Hepatocyte (in vitro differentiated cells): ENCODE results near the gene TUBD1. TPM values are rescaled to one million over a fixed set of nuclear protein-coding genes. Genes with fewer than 3 reads are reported as not detected.
"Not testable (repeated sequence)": the region's sequence is repeated elsewhere in the genome, so short reads cannot be mapped to it uniquely, and the experiment has no call there.

Source experiments
- DNase-seq: peaks from one replicate; pipeline ENCODE4 v3.0.0-alpha.2; 2016; ENCODE audit warnings: low spot score
- H2AFZ ChIP-seq: fragments of 200-600 bp; sonication (generic); 2 replicates; pipeline ENCODE4 v1.6.0; 2016; ENCODE audit warnings: antibody characterized with exemption, mild to moderate bottlenecking
- H3K27ac ChIP-seq: fragments of 200-600 bp; sonication (generic); 2 replicates; pipeline ENCODE4 v1.5.1; 2016; ENCODE audit warnings: mild to moderate bottlenecking
- H3K27me3 ChIP-seq: fragments of 200-600 bp; sonication (generic); 2 replicates; pipeline ENCODE4 v1.6.1; 2016
- H3K36me3 ChIP-seq: fragments of 200-600 bp; sonication (generic); replicated peaks from 2 replicates; pipeline ENCODE4 v1.5.1; 2016; ENCODE audit warnings: low read depth; ENCODE audit not compliant: insufficient read depth
- H3K4me1 ChIP-seq: fragments of 200-600 bp; sonication (generic); 2 replicates; pipeline ENCODE4 v1.5.1; 2016; ENCODE audit warnings: mild to moderate bottlenecking, moderate library complexity; ENCODE audit not compliant: insufficient read depth
- H3K4me2 ChIP-seq: fragments of 200-600 bp; sonication (generic); 2 replicates; pipeline ENCODE4 v1.6.0; 2016
- H3K4me3 ChIP-seq: fragments of 200-600 bp; sonication (generic); 2 replicates; pipeline ENCODE4 v1.5.1; 2016; ENCODE audit warnings: mild to moderate bottlenecking
- H3K79me2 ChIP-seq: fragments of 200-600 bp; sonication (generic); 2 replicates; pipeline ENCODE4 v1.6.0; 2017; ENCODE audit warnings: mild to moderate bottlenecking
- H3K9me2 ChIP-seq: fragments of 200-600 bp; sonication (generic); replicated peaks from 2 replicates; pipeline ENCODE4 v1.6.0; 2017; ENCODE audit warnings: mild to moderate bottlenecking; ENCODE audit not compliant: insufficient read depth
- H3K9me3 ChIP-seq: fragments of 200-600 bp; sonication (generic); 2 replicates; pipeline ENCODE4 v1.5.1; 2016; ENCODE audit warnings: low read depth, mild to moderate bottlenecking
- H4K20me1 ChIP-seq: fragments of 200-600 bp; sonication (generic); 2 replicates; pipeline ENCODE4 v1.6.0; 2016; ENCODE audit warnings: mild to moderate bottlenecking; ENCODE audit not compliant: insufficient read depth, poor library complexity, severe bottlenecking
- EZH2 ChIP-seq: fragments of 200-600 bp; sonication (generic); IDR thresholded peaks from 2 replicates; pipeline ENCODE4 v1.6.1; 2016; ENCODE audit warnings: antibody characterized with exemption, mild to moderate bottlenecking, borderline replicate concordance
- EZH2phosphoT487 ChIP-seq: fragments of 200-600 bp; sonication (generic); IDR thresholded peaks from one replicate; pipeline ENCODE4 v1.6.1; 2018; ENCODE audit warnings: antibody characterized with exemption, mild to moderate bottlenecking, low read depth, moderate library complexity; ENCODE audit not compliant: unreplicated experiment, severe bottlenecking
- WGBS: methylation state at CpG from one replicate; pipeline ENCODE4 v1.1.6; 2016; ENCODE audit warnings: low lambda C conversion rate; ENCODE audit errors: missing lambda C conversion rate; 5-methylcytosine and 5-hydroxymethylcytosine counted together
- polyA plus RNA-seq: library from polyadenylated mRNA; unstranded; fragments of >200 nt; fragmentation: Nextera tagmentation; extraction: Ambion mirVana; gene quantifications from 2 replicates; pipeline ENCODE4 v1.2.1, GENCODE V29; 2016
- total RNA-seq: library from RNA; depleted of rRNA; stranded (reverse); fragments of >200 nt; gene quantifications from 2 replicates; pipeline ENCODE4 v1.2.3, GENCODE V29; 2014
- TF ChIP-seq, protein P1 (sequence below): fragments of 200-600 bp; sonication (generic); IDR thresholded peaks from 2 replicates; pipeline ENCODE4 v1.5.1; 2016; ENCODE audit warnings: antibody characterized with exemption, mild to moderate bottlenecking; ENCODE audit not compliant: poor library complexity

The TUBD1 gene
- total and polyA plus RNA-seq, 2 experiments from 2014 or later = 11.8 to 12.0 TPM

DNA sequence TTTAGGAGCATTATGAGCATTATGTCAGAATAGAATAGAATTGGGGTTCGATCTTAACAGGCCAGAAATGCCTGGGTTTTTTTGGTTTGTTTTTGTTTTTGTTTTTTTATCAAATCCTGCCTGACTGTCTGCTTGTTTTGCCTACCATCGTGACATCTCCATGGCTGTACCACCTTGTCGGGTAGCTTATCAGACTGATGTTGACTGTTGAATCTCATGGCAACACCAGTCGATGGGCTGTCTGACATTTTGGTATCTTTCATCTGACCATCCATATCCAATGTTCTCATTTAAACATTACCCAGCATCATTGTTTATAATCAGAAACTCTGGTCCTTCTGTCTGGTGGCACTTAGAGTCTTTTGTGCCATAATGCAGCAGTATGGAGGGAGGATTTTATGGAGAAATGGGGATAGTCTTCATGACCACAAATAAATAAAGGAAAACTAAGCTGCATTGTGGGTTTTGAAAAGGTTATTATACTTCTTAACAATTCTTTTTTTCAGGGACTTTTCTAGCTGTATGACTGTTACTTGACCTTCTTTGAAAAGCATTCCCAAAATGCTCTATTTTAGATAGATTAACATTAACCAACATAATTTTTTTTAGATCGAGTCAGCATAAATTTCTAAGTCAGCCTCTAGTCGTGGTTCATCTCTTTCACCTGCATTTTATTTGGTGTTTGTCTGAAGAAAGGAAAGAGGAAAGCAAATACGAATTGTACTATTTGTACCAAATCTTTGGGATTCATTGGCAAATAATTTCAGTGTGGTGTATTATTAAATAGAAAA is 51.5 kb downstream of the TUBD1 start:
- DNase-seq, H3K27me3 ChIP-seq, H2AFZ ChIP-seq, H3K9me2 ChIP-seq, H3K9me3 ChIP-seq, H3K36me3 ChIP-seq: not testable (repeated sequence)
- peak; percentile 28 for TF ChIP-seq EZH2phosphoT487
- Histone ChIP-seq H3K4me1 (peaks cover 28% of the 10 kb centered on the region), H3K27ac (peak overlapping the region; percentile 99), H4K20me1 (peaks cover 11% of the 10 kb centered on the region), H3K79me2 (peaks cover 35% of the 10 kb centered on the region), H3K4me2 (peak overlapping the region; percentile 74), H3K4me3 (peak overlapping the region; percentile 61)
- 46% methylated on average over 7 of the region's 7 CpGs for WGBS

DNA sequence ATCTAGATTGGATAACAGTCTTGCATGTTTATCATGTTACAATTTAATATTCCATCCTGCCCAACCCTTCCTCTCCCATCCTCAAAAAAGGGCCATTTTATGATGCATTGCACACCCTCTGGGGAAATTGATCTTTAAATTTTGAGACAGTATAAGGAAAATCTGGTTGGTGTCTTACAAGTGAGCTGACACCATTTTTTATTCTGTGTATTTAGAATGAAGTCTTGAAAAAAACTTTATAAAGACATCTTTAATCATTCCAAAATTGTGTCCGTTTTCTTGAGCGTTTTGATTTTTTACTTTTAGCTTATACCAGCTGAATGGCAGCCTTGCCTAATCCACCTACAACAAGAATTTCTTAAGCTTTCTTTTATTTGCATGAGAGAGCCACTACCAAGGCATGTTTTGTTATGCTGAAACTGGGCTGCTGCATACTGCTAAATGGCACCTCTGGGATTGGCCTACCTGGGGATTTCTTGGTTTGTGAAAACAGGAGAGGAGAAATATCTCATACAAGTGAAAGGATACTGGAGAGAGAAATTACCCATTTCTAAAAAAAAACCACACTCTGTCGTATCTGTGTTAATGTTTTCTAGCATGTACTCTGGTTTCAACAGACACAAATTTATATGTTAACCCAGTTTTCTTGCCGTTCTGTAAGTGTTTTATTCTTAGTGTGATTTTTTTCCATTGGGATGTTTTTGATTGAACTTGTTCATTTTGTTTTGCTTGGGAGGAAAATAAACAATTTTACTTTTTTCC is 52.2 kb downstream of the TUBD1 start:
- WGBS = 7% methylated on average over 4 of the region's 4 CpGs
- no peak for TF ChIP-seq EZH2phosphoT487
- TF ChIP-seq, protein P1, sequence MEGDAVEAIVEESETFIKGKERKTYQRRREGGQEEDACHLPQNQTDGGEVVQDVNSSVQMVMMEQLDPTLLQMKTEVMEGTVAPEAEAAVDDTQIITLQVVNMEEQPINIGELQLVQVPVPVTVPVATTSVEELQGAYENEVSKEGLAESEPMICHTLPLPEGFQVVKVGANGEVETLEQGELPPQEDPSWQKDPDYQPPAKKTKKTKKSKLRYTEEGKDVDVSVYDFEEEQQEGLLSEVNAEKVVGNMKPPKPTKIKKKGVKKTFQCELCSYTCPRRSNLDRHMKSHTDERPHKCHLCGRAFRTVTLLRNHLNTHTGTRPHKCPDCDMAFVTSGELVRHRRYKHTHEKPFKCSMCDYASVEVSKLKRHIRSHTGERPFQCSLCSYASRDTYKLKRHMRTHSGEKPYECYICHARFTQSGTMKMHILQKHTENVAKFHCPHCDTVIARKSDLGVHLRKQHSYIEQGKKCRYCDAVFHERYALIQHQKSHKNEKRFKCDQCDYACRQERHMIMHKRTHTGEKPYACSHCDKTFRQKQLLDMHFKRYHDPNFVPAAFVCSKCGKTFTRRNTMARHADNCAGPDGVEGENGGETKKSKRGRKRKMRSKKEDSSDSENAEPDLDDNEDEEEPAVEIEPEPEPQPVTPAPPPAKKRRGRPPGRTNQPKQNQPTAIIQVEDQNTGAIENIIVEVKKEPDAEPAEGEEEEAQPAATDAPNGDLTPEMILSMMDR = no peak
- TF ChIP-seq EZH2 = no peak
- Histone ChIP-seq H3K4me2 (peak overlapping the region; percentile 74), H2AFZ (no peak overlapping the region), H3K27me3 (no peaks in the 10 kb centered on the region), H3K79me2 (peaks cover 35% of the 10 kb centered on the region), H3K36me3 (peaks cover 5% of the 10 kb centered on the region), H3K4me3 (peak overlapping the region; percentile 61), H3K9me2 (no peaks in the 10 kb centered on the region), H3K27ac (peak overlapping the region; percentile 99), H3K4me1 (peaks cover 27% of the 10 kb centered on the region), H3K9me3 (no peaks in the 10 kb centered on the region), H4K20me1 (peaks cover 11% of the 10 kb centered on the region)
- no peak for DNase-seq

DNA sequence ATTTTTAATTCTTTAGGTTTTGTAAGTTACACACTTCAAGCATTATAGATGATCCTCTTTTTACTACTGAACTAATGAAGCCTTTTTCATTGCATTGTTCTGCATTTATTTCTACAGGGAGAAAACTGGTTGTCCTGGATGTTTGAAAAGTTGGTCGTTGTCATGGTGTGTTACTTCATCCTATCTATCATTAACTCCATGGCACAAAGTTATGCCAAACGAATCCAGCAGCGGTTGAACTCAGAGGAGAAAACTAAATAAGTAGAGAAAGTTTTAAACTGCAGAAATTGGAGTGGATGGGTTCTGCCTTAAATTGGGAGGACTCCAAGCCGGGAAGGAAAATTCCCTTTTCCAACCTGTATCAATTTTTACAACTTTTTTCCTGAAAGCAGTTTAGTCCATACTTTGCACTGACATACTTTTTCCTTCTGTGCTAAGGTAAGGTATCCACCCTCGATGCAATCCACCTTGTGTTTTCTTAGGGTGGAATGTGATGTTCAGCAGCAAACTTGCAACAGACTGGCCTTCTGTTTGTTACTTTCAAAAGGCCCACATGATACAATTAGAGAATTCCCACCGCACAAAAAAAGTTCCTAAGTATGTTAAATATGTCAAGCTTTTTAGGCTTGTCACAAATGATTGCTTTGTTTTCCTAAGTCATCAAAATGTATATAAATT is 53.0 kb downstream of the TUBD1 start:
- H3K79me2 ChIP-seq = peaks cover 35% of the 10 kb centered on the region
- no peaks in the 10 kb centered on the region for H3K9me3 ChIP-seq
- no peaks in the 10 kb centered on the region for H3K9me2 ChIP-seq
- H3K4me1 ChIP-seq = peaks cover 20% of the 10 kb centered on the region
- H3K36me3 ChIP-seq = peaks cover 5% of the 10 kb centered on the region
- TF ChIP-seq, protein P1 = no peak
- TF ChIP-seq EZH2phosphoT487 (no peak), EZH2 (no peak)
- H3K4me3 ChIP-seq = peak overlapping the region; percentile 61
- peak; percentile 13 for DNase-seq
- peaks cover 11% of the 10 kb centered on the region for H4K20me1 ChIP-seq
- H3K4me2 ChIP-seq = peak overlapping the region; percentile 74
- H3K27ac ChIP-seq = peak overlapping the region; percentile 99
- 6% methylated on average over 6 of the region's 6 CpGs for WGBS
- H2AFZ ChIP-seq = no peak overlapping the region
- H3K27me3 ChIP-seq = no peaks in the 10 kb centered on the region
